ENCODE data around the gene FHAD1.

The FHAD1 gene

DNA sequence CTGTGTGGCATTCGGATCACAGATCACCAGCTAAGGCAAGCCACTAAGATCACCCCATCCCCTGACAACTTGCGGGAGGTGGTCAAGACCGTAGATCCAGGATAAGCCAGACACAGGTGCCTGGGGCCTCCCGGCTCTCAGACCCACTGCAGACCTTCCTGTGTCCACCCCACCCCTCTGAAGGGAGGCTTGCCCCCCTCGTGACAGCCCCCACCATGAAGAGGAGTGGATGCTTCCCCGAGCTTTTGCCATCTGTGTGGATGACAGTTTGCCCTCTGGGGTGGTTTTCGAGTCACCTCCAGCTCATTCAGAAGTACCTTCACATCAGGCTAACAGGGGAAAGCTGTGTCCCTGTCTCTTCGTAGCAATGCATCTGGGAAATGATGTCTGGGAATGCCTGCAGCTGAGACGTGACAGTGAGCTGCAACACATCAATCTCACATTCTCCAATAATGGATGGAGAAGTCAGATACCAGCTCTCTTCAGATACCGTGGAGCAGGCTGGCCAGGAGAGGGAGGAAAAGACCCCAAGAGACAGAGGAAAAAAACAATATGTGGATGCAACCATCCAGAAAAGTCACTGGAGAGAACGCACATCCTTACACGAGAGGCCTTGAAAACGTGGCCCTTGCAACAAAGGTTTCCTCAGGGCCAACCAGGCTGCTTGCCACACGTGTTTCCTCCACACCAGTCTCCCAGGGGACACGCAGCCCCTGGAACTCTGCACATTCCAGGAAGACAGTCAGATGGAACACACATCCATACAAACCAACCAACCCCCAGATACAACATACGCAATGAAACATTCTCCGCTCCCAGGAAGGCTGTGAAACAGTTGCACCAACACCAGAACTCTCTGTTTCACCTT lies 20.4 kb upstream of the FHAD1 start:
- Mint-ChIP-seq H3K9me3 (no peaks in the 10 kb centered on the region), H3K27ac (no peak overlapping the region), H3K4me1 (peaks cover 9% of the 10 kb centered on the region), H3K4me3 (no peak overlapping the region), H3K27me3 (no peaks in the 10 kb centered on the region), H3K36me3 (ENCODE audit: low read depth) (no peaks in the 10 kb centered on the region)
- no peak for ATAC-seq
- DNase-seq, result no peak

DNA sequence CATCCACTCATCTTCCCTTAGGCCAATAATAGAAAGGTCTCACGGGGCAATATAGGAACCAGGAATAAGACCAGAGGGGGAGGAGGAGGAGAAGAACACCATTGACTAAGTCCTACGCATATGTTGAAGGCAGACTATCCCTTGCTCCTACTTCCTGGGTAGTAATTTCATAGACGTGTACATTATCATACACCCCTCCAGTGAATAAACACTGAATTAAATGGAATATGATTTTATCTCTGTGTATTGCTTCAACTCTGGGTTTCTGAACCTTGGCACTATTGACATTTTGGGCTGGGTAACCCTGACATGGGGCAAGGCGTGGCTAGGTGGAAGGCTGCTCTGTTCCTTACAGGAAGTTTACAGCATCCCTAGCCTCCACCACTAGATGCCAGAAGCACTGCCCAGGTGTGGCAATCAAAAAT lies 17.3 kb upstream of the FHAD1 start:
- no peak for DNase-seq
- no peak overlapping the region for H3K4me3 Mint-ChIP-seq
- no peaks in the 10 kb centered on the region for H3K36me3 Mint-ChIP-seq (ENCODE audit: low read depth)
- H3K27me3 Mint-ChIP-seq, result peaks cover 4% of the 10 kb centered on the region
- H3K4me1 Mint-ChIP-seq, result peaks cover 20% of the 10 kb centered on the region
- no peak for ATAC-seq
- H3K9me3 Mint-ChIP-seq, result no peaks in the 10 kb centered on the region
- H3K27ac Mint-ChIP-seq, result no peak overlapping the region

DNA sequence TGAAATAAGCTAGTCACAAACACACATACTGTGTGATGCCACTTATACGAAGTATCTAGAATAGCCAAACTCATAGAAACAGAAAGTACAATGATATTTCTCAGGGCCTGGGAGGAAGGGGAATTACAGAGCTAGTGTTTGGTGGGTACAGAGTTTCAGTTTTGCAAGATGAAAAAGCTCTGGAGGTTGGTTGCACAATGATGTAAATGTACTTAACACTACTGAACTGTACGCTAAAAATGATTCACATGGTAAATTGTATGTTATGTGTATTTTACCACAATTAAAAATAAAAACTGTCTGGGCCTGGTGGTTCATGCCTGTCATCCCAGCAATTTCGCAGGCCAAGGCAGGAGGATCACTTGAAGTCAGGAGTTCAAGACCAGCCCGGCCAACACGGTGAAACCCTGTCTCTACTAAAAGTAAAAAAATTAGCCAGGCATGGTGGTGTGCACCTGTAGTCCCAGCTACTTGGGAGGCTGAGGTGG lies 15.3 kb upstream of the FHAD1 start:
- DNase-seq, result no peak
- H3K27me3 Mint-ChIP-seq, result peaks cover 9% of the 10 kb centered on the region
- H3K4me3 Mint-ChIP-seq, result no peak overlapping the region
- peaks cover 20% of the 10 kb centered on the region for H3K4me1 Mint-ChIP-seq
- no peaks in the 10 kb centered on the region for H3K9me3 Mint-ChIP-seq
- H3K27ac Mint-ChIP-seq, result peak overlapping the region; percentile 4
- ATAC-seq, result peak; percentile 99
- H3K36me3 Mint-ChIP-seq (ENCODE audit: low read depth), result no peaks in the 10 kb centered on the region

DNA sequence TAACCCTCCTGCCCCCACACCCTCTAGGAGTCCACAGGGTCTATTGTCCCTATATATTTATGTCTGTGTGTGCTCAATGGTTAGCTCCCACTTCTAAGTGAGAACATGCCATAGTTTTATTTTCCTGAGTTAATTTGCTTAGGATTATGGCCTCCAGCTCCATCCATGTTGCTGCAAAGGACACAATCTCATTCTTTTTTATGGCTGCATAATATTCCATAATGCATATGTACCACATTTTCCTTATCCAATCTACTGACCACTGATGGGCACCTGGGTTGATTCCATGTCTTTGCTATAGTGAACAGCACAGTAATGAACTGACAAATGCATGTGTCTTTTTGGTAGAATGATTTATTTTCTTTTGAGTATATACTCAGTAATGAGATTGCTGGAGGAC lies 13.3 kb upstream of the FHAD1 start:
- peaks cover 19% of the 10 kb centered on the region for H3K27me3 Mint-ChIP-seq

DNA sequence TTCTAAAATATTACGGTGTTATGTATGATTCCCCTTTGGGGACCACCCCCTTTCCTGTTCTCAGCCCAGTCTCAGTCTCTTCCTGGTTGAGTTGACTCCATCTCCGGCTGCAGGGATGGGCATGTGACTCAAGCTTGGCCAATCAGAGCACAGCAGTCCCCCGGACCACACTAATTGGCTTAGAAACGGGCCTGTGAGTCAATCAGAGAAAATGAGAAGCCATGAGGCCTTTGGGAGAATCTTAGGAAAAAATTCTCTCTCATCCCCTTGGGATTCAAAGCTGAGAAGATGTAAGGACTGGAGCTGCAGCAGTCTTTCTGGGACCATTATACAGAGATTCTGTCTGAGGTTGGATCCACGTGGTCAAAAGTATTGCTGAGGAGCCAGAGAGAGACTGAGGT lies 10.7 kb upstream of the FHAD1 start:
- ATAC-seq (no peak), DNase-seq (no peak)
- Mint-ChIP-seq H3K36me3 (ENCODE audit: low read depth) (no peaks in the 10 kb centered on the region), H3K9me3 (no peaks in the 10 kb centered on the region), H3K27ac (no peak overlapping the region), H3K4me3 (no peak overlapping the region), H3K27me3 (peaks cover 28% of the 10 kb centered on the region), H3K4me1 (peaks cover 13% of the 10 kb centered on the region)

More for the DNA sequence above, 13.3 kb upstream of the FHAD1 start:
- no peak for ATAC-seq
- Mint-ChIP-seq H3K27ac (no peak overlapping the region), H3K36me3 (ENCODE audit: low read depth) (no peaks in the 10 kb centered on the region), H3K4me3 (no peak overlapping the region), H3K9me3 (no peaks in the 10 kb centered on the region), H3K4me1 (peaks cover 20% of the 10 kb centered on the region)
- no peak for DNase-seq

DNA sequence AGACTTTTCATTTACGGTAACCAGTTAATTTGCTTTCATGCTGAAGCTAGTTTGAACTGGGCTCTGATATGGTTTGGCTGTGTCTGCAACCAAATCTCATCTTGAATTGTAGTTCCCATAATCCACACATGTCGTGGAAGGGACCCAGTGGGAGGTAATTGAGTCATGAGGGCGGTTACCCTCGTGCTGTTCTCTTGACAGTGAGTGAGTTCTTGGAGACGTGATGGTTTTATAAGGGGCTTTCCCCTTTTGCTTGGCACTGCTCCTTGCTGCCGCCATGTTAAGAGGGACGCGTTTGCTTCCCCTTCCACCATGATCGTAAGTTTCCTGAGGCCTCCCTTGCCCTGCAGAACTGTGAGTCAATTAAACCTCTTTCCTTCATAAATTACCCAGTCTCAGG lies 10.3 kb upstream of the FHAD1 start:
- DNase-seq, result no peak
- no peaks in the 10 kb centered on the region for H3K36me3 Mint-ChIP-seq (ENCODE audit: low read depth)

DNA sequence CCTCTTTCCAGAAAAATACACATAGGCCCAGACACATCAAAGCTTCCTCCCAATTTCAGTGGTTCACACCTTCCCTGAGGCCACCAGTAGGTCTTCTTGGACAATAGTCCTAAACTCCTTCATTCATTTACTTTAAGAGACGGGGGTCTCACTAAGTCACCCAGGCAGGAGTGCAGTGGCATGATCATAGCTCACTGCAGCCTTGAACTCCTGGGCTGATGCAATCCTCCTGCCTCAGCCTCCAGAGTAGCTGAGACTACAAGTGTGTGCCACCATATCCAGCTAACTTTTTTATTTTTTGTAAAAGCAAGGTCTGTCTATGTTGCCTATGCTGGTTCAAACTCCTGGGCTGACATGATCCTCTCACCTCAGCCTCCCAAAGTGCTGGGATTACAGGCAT lies 8.2 kb upstream of the FHAD1 start:
- H3K27ac Mint-ChIP-seq, result no peak overlapping the region

More for the DNA sequence above, 10.3 kb upstream of the FHAD1 start:
- Mint-ChIP-seq H3K4me3 (no peak overlapping the region), H3K4me1 (peaks cover 9% of the 10 kb centered on the region), H3K27ac (no peak overlapping the region), H3K27me3 (peaks cover 32% of the 10 kb centered on the region), H3K9me3 (no peaks in the 10 kb centered on the region)
- ATAC-seq, result no peak

DNA sequence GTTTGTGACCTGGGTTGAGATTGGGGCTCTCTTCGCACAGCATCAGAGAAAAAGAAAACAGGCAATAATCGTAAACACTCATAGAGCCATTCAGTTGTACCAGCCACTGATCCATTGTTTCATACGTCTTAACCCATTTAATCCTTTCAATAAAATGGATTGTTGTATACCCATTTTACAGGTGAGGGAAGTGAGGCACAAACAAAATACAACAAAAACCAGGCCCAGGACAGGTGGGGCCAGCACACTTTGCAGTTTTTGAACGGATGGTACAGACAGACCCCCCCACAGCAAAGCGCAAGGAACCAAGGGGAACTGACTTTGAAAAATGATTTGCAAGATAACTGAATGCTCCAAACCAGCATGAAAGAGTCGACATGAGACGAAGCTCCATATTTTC lies 4.3 kb upstream of the FHAD1 start:
- peaks cover 53% of the 10 kb centered on the region for H3K27me3 Mint-ChIP-seq
- H3K4me3 Mint-ChIP-seq, result no peak overlapping the region
- H3K4me1 Mint-ChIP-seq, result peaks cover 29% of the 10 kb centered on the region
- peaks cover 10% of the 10 kb centered on the region for H3K9me3 Mint-ChIP-seq
- H3K36me3 Mint-ChIP-seq (ENCODE audit: low read depth), result peaks cover 9% of the 10 kb centered on the region
- no peak overlapping the region for H3K27ac Mint-ChIP-seq
- ATAC-seq, result no peak
- no peak for DNase-seq

More for the DNA sequence above, 8.2 kb upstream of the FHAD1 start:
- Mint-ChIP-seq H3K4me3 (no peak overlapping the region), H3K9me3 (no peaks in the 10 kb centered on the region), H3K27me3 (peaks cover 40% of the 10 kb centered on the region), H3K36me3 (ENCODE audit: low read depth) (no peaks in the 10 kb centered on the region), H3K4me1 (peaks cover 6% of the 10 kb centered on the region)
- no peak for DNase-seq
- ATAC-seq, result no peak

DNA sequence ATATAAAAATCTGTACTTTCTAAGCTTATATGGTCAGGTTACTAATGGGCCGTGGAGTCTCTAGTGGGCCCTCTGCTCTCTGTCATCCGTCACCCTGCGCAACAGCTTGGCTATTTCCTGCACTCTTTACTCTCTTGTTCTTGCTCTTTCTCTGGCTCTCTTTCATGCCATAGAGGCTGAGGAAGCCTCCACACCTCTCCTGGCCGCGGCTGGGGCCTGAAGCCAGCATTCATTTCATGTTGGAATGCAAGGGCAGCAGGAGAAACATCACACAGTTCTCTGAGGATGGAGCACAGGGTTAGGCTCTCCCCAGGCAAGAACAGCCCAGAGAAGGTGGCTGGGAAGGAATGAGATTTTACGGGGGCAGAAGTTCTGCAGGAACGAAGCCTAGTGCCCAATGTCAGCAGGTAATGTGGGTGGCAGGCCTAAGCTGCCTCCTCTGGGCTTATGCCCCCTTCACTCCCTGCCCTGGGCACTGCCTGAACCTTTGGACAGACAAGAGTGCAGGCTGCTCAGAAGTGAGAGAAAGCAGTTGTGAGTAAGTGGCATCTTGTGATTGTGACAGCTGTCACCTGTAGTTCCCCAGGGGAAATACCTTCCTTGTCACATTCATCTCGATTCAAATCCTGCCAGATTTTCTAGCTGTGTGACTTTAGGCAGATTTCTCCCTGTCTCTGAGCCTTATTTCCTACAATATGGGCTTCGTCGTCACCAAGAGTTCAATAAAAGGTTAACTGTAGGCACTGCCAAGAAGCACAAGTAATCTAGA lies 3.6 kb upstream of the FHAD1 start:
- peak; percentile 54 for ATAC-seq
- H3K27me3 Mint-ChIP-seq, result peaks cover 54% of the 10 kb centered on the region

DNA sequence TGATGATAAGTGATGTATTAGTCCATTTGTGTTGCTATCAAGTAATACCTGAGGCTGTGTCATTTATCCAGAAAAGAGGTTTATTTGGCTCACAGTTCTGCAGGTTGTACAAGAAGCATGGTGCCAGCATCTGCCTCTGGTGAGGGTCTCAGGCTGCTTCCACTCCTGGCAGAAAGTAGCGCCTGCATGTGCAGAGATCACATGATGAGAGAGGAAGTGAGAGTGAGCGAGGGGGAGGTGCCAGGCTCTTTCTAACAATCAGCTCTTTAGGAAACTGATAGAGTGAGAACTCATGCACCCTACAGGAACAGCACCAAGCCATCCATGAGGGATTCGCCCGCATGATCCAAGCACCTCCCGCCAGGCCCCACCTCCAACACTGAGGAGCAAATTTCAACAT lies 2.2 kb upstream of the FHAD1 start:
- DNase-seq, result no peak
- H3K27ac Mint-ChIP-seq, result no peak overlapping the region
- peaks cover 56% of the 10 kb centered on the region for H3K27me3 Mint-ChIP-seq
- H3K9me3 Mint-ChIP-seq, result peaks cover 10% of the 10 kb centered on the region
- no peak overlapping the region for H3K4me3 Mint-ChIP-seq
- no peak for ATAC-seq
- H3K36me3 Mint-ChIP-seq (ENCODE audit: low read depth), result peaks cover 13% of the 10 kb centered on the region
- peaks cover 48% of the 10 kb centered on the region for H3K4me1 Mint-ChIP-seq

More for the DNA sequence above, 3.6 kb upstream of the FHAD1 start:
- H3K4me1 Mint-ChIP-seq, result peaks cover 35% of the 10 kb centered on the region
- DNase-seq, result no peak
- peaks cover 9% of the 10 kb centered on the region for H3K36me3 Mint-ChIP-seq (ENCODE audit: low read depth)
- H3K27ac Mint-ChIP-seq, result no peak overlapping the region
- no peak overlapping the region for H3K4me3 Mint-ChIP-seq
- peaks cover 10% of the 10 kb centered on the region for H3K9me3 Mint-ChIP-seq

DNA sequence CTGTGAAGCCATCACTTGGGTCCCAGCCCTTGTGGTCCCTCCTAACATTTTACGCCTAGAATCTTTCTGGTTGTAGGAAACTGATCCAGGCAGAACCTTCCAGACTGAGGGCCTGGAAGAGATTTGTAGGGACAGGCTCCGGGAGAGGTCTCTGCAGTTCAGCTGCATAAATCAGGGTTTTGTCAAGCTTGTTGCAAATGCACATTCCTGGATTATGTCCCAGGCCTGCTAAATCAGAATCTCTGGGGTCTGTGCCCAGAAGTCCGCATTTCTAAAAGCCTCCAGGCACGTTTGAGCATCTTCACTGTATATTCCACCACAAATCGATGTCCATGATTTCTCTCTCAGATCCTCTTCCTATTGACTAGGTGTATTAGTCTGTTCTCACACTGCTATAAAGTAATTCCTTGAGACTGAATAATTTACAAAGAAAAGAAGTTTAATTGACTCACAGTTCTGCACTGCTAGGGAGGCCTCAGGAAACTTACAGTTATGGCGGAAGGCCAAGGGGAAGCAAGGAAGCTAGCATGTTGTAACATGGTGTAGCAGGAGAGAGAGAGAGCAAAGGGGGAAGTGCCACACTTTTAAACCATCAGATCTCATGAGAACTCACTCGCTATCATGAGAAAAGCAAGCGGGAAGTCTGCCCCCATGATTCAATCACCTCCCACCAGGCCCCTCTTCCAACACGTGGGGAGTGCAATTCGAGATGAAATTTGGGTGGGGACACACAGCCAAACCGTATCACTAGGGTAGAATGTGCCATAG lies 1.2 kb upstream of the FHAD1 start:
- Mint-ChIP-seq H3K27ac (no peak overlapping the region), H3K27me3 (peaks cover 58% of the 10 kb centered on the region), H3K36me3 (ENCODE audit: low read depth) (peaks cover 13% of the 10 kb centered on the region), H3K4me1 (peaks cover 55% of the 10 kb centered on the region), H3K4me3 (no peak overlapping the region), H3K9me3 (peaks cover 10% of the 10 kb centered on the region)
- ATAC-seq, result no peak
- no peak for DNase-seq

DNA sequence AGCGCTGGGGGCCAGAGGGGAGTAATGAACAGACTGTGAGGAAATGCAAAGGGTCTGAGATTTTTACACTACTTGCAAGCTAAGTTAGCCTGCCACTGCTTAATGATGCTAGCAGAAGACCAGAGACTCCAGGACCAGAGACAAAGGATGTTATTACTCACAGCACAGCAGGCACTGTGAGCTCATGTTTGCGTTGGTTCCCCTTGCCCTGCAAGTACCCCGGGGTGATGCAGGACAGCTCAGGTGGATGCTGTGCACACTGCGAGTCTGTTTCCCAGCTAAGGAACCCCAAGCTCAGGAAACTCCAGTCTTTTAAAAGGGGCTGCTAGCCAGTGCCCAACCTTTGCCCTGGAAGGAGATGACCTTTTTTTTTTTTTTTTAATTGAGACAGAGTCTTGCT lies 1.2 kb downstream of the FHAD1 start:
- H3K4me1 Mint-ChIP-seq, result peaks cover 77% of the 10 kb centered on the region

DNA sequence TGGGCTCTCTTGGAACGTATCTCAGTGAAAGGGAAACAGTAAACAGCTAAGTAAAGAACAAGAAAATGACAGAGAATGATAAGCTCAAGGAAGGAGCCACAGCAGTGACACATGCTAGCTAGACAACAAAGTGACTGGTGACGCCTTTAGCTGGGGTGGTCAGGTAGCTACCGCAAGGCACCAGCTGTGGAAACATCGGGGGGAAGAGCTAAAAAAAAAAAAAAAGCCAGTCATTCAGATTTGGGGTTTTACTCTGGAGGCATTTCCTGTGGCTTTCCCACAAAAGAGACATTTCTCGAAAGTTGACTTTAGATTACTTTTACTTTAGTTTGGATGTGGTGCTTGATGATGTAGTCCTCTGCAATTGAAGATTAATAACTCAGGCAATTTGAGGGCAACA lies 2.1 kb downstream of the FHAD1 start:
- peaks cover 77% of the 10 kb centered on the region for H3K4me1 Mint-ChIP-seq
- H3K4me3 Mint-ChIP-seq, result peak overlapping the region; percentile 63
- H3K27me3 Mint-ChIP-seq, result peaks cover 43% of the 10 kb centered on the region
- H3K36me3 Mint-ChIP-seq (ENCODE audit: low read depth), result peaks cover 13% of the 10 kb centered on the region
- H3K9me3 Mint-ChIP-seq, result peaks cover 10% of the 10 kb centered on the region
- peak overlapping the region; percentile 91 for H3K27ac Mint-ChIP-seq
- ATAC-seq (peak; percentile 92), DNase-seq (peak; percentile 69)

More for the DNA sequence above, 1.2 kb downstream of the FHAD1 start:
- H3K27ac Mint-ChIP-seq, result no peak overlapping the region
- H3K36me3 Mint-ChIP-seq (ENCODE audit: low read depth), result peaks cover 13% of the 10 kb centered on the region
- ATAC-seq (no peak), DNase-seq (no peak)
- peaks cover 10% of the 10 kb centered on the region for H3K9me3 Mint-ChIP-seq
- H3K27me3 Mint-ChIP-seq, result peaks cover 45% of the 10 kb centered on the region
- H3K4me3 Mint-ChIP-seq, result no peak overlapping the region
